ENCODE measurements around the gene TNFSF11.

TNFSF11 gene

GRCh38 chr13:42543215-42543797, 30.6 kb upstream of the TNFSF11 start:
- H3K27me3 ChIP-seq (ENCODE audit: insufficient read depth, low read length, poor library complexity) = no peaks in the 10 kb centered on the region
- no peaks in the 10 kb centered on the region for H3K79me2 ChIP-seq (ENCODE audit: insufficient read depth, low read length)
- no peak for ATAC-seq (ENCODE audit: insufficient read depth, low read depth)
- no peak overlapping the region for H2AFZ ChIP-seq (ENCODE audit: low read depth, low read length)
- H3K27ac ChIP-seq (ENCODE audit: low read length) = no peak overlapping the region
- H3K4me1 ChIP-seq (ENCODE audit: insufficient read depth, low read length) = no peaks in the 10 kb centered on the region
- H3K4me3 ChIP-seq (ENCODE audit: low read depth in 1 of 2, low read length in 2 of 2) = no peak overlapping the region
- no peaks in the 10 kb centered on the region for H4K20me1 ChIP-seq (ENCODE audit: insufficient read depth, low read length)
- no peak overlapping the region for H3K9ac ChIP-seq (ENCODE audit: low read depth, low read length)
- no peaks in the 10 kb centered on the region for H3K9me3 ChIP-seq (ENCODE audit: insufficient read depth, low read length, severe bottlenecking)
- TF ChIP-seq CTCF (IDR thresholded peaks at IDR 0.05; ENCODE audit: borderline replicate concordance, extremely low read depth, low read length, poor library complexity, severe bottlenecking) (no peak), EZH2 (IDR thresholded peaks at IDR 0.05; ENCODE audit: borderline replicate concordance, low read depth, low read length, severe bottlenecking) (no peak)
- H3K36me3 ChIP-seq (ENCODE audit: insufficient read depth, low read length) = no peaks in the 10 kb centered on the region
- DNase-seq = no peak
- H3K4me2 ChIP-seq (ENCODE audit: insufficient read depth, low read length) = no peak overlapping the region

- Histone ChIP-seq H3K4me2 (ENCODE audit: insufficient read depth, low read length) (no peak overlapping the region), H3K27ac (ENCODE audit: low read length) (no peak overlapping the region), H3K79me2 (ENCODE audit: insufficient read depth, low read length) (no peaks in the 10 kb centered on the region), H3K4me1 (ENCODE audit: insufficient read depth, low read length) (no peaks in the 10 kb centered on the region), H2AFZ (ENCODE audit: low read depth, low read length) (no peak overlapping the region), H3K9ac (ENCODE audit: low read depth, low read length) (no peak overlapping the region), H3K36me3 (ENCODE audit: insufficient read depth, low read length) (no peaks in the 10 kb centered on the region), H4K20me1 (ENCODE audit: insufficient read depth, low read length) (no peaks in the 10 kb centered on the region), H3K27me3 (ENCODE audit: insufficient read depth, low read length, poor library complexity) (no peaks in the 10 kb centered on the region), H3K9me3 (ENCODE audit: insufficient read depth, low read length, severe bottlenecking) (no peaks in the 10 kb centered on the region), H3K4me3 (ENCODE audit: low read depth in 1 of 2, low read length in 2 of 2) (no peak overlapping the region)
- ATAC-seq (ENCODE audit: insufficient read depth, low read depth) (no peak), DNase-seq (no peak)
- TF ChIP-seq CTCF (IDR thresholded peaks at IDR 0.05; ENCODE audit: borderline replicate concordance, extremely low read depth, low read length, poor library complexity, severe bottlenecking) = no peak
- no peak for TF ChIP-seq EZH2 (IDR thresholded peaks at IDR 0.05; ENCODE audit: borderline replicate concordance, low read depth, low read length, severe bottlenecking)
Observed at GRCh38 chr13:42544246-42544926, 29.6 kb upstream of the TNFSF11 start.

DNA sequence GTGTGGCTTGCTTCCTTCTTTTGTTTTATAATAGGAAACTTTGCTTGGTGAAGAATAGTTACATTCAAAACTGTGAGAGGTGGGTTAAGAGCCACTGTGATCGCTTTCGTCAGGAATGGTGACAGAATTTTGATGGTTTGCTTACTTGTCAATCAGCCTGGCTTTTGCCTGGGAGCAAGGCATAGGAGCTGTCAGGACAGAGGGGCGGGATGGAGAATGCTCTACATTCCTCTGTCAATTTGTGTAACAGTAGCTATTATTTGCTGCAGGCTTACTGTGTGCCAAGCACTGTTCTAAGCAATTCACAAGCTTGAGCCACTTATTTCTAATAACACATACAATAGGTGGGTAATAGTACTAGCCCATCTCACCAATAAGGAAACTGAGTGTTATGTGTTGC, 28.1 kb upstream of the TNFSF11 start:
- ATAC-seq (ENCODE audit: insufficient read depth, low read depth) (no peak), DNase-seq (no peak)
- Histone ChIP-seq H3K27me3 (ENCODE audit: insufficient read depth, low read length, poor library complexity) (no peaks in the 10 kb centered on the region), H2AFZ (ENCODE audit: low read depth, low read length) (no peak overlapping the region), H4K20me1 (ENCODE audit: insufficient read depth, low read length) (no peaks in the 10 kb centered on the region), H3K27ac (ENCODE audit: low read length) (no peak overlapping the region), H3K79me2 (ENCODE audit: insufficient read depth, low read length) (no peaks in the 10 kb centered on the region), H3K9me3 (ENCODE audit: insufficient read depth, low read length, severe bottlenecking) (no peaks in the 10 kb centered on the region), H3K36me3 (ENCODE audit: insufficient read depth, low read length) (no peaks in the 10 kb centered on the region), H3K4me3 (ENCODE audit: low read depth in 1 of 2, low read length in 2 of 2) (no peak overlapping the region), H3K4me2 (ENCODE audit: insufficient read depth, low read length) (no peak overlapping the region), H3K9ac (ENCODE audit: low read depth, low read length) (no peak overlapping the region), H3K4me1 (ENCODE audit: insufficient read depth, low read length) (no peaks in the 10 kb centered on the region)
- TF ChIP-seq CTCF (IDR thresholded peaks at IDR 0.05; ENCODE audit: borderline replicate concordance, extremely low read depth, low read length, poor library complexity, severe bottlenecking) = no peak
- no peak for TF ChIP-seq EZH2 (IDR thresholded peaks at IDR 0.05; ENCODE audit: borderline replicate concordance, low read depth, low read length, severe bottlenecking)
